ENCODE data around the gene PDE11A. TPM values are rescaled to one million over a fixed set of nuclear protein-coding genes. Genes with fewer than 3 reads are reported as not detected.

The PDE11A gene
- total and polyA plus RNA-seq, 2 donors: 0.14 to 0.43 TPM

DNA sequence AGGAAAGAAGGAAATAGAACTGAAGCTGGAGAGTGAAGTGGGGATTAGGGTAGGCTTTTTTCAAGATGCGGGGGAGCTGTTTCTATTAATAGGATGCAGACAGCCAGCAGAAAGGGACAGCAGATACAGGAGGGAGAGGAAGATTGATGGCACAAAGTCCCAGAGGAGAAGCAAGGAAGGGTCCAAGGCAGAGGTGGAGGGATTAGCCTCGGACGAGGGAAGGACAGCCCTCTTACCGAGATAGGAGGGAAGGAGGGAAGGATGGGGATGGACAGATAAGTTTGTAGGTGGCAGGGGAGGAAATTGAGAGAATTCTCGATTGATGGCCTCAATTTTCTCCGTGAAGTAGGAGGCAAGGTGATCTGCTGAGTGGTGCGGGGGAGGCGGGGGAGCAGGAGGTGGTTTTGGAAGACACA is 362.6 kb downstream of the PDE11A start:
- no peaks in the 10 kb centered on the region for H3K4me1 ChIP-seq (ENCODE audit: control insufficient read depth in 2 of 2, insufficient read depth in 2 of 2, low read length in 2 of 2)
- H3K36me3 ChIP-seq (ENCODE audit: control insufficient read depth in 2 of 2, insufficient read depth in 2 of 2, low read length in 1 of 2): no peaks in the 10 kb centered on the region
- DNase-seq (ENCODE audit: low read depth in 6 of 9, low spot score in 9 of 9): no peak
- no peak overlapping the region for H3K27ac ChIP-seq (ENCODE audit: low read depth in 1 of 2, low read length in 1 of 2)
- H3K27me3 ChIP-seq (ENCODE audit: control insufficient read depth in 2 of 2, insufficient read depth in 1 of 2, low read length in 1 of 2): no peaks in the 10 kb centered on the region
- no peak overlapping the region for H3K4me3 ChIP-seq (ENCODE audit: low read length in 2 of 2)
- no peaks in the 10 kb centered on the region for H3K9me3 ChIP-seq (ENCODE audit: control insufficient read depth in 2 of 2, insufficient read depth in 1 of 2, low read length in 1 of 2)
- 97% methylated on average over 8 of the region's 8 CpGs for WGBS

DNA sequence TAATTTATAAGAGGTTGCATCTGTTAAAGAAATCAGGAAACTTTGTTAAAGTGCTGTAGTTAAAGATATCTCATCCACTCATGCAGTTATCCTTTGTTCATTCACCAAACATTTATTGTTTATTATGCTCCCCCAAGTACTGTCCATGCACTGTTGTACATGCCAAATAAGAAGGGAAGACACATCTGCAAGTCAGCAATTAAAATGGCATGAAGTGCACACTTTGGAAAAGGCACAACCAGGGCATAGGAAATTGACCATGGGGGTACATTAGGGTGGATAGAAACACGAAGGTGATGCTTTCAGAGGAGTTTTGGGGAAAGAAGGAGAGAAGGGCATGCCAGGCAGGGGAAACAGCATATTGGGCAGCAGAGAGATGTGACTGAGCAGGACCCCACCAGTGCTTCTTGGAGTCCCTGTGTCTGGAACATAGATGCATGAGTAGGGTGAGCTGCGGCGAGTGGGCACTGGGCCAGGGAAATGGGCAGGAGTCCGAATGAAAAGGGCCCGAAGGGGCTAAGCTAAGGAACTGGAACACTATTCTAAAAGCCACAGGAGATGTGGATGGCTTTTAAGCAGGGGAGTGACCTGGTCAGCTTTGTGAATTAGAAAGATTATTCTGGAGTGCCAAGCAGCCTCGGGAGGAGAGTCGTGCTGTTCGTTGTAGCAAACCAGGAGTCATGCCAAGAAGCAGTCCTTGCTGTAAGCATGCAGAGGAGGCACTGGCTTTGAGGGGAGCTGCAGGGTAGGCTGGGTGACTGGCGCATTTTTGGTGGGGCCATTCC is 363.7 kb downstream of the PDE11A start:
- H3K9me3 ChIP-seq (ENCODE audit: control insufficient read depth in 2 of 2, insufficient read depth in 1 of 2, low read length in 1 of 2): no peaks in the 10 kb centered on the region
- H3K27ac ChIP-seq (ENCODE audit: low read depth in 1 of 2, low read length in 1 of 2): no peak overlapping the region
- H3K4me1 ChIP-seq (ENCODE audit: control insufficient read depth in 2 of 2, insufficient read depth in 2 of 2, low read length in 2 of 2): no peaks in the 10 kb centered on the region
- H3K27me3 ChIP-seq (ENCODE audit: control insufficient read depth in 2 of 2, insufficient read depth in 1 of 2, low read length in 1 of 2): no peaks in the 10 kb centered on the region
- no peaks in the 10 kb centered on the region for H3K36me3 ChIP-seq (ENCODE audit: control insufficient read depth in 2 of 2, insufficient read depth in 2 of 2, low read length in 1 of 2)
- no peak overlapping the region for H3K4me3 ChIP-seq (ENCODE audit: low read length in 2 of 2)
- 83% methylated on average over 9 of the region's 9 CpGs for WGBS
- DNase-seq (ENCODE audit: low read depth in 6 of 9, low spot score in 9 of 9): no peak

DNA sequence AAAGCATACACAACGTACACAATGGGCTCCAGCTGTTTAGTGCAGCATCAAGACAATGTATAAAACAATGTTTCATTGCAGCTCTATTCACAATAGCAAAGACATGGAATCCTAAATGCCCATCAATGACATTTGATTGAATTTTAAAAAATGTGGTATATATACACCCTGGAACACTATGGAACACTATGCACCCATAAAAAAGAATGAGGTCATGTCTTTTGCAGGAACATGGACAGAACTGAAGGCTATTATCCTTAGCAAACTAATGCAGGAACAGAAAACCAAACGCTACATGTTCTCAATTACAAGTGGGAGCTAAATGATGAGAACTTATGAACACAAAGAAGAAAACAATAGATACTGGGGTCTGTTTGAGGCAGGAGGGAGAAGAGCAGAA is 364.5 kb downstream of the PDE11A start:
- no peaks in the 10 kb centered on the region for H3K27me3 ChIP-seq (ENCODE audit: control insufficient read depth in 2 of 2, insufficient read depth in 1 of 2, low read length in 1 of 2)
- no peak for DNase-seq (ENCODE audit: low read depth in 6 of 9, low spot score in 9 of 9)
- no peak overlapping the region for H3K27ac ChIP-seq (ENCODE audit: low read depth in 1 of 2, low read length in 1 of 2)
- H3K4me1 ChIP-seq (ENCODE audit: control insufficient read depth in 2 of 2, insufficient read depth in 2 of 2, low read length in 2 of 2): no peaks in the 10 kb centered on the region
- no peaks in the 10 kb centered on the region for H3K36me3 ChIP-seq (ENCODE audit: control insufficient read depth in 2 of 2, insufficient read depth in 2 of 2, low read length in 1 of 2)
- H3K9me3 ChIP-seq (ENCODE audit: control insufficient read depth in 2 of 2, insufficient read depth in 1 of 2, low read length in 1 of 2): no peaks in the 10 kb centered on the region
- H3K4me3 ChIP-seq (ENCODE audit: low read length in 2 of 2): no peak overlapping the region
- 99% methylated on average over 2 of the region's 2 CpGs for WGBS

DNA sequence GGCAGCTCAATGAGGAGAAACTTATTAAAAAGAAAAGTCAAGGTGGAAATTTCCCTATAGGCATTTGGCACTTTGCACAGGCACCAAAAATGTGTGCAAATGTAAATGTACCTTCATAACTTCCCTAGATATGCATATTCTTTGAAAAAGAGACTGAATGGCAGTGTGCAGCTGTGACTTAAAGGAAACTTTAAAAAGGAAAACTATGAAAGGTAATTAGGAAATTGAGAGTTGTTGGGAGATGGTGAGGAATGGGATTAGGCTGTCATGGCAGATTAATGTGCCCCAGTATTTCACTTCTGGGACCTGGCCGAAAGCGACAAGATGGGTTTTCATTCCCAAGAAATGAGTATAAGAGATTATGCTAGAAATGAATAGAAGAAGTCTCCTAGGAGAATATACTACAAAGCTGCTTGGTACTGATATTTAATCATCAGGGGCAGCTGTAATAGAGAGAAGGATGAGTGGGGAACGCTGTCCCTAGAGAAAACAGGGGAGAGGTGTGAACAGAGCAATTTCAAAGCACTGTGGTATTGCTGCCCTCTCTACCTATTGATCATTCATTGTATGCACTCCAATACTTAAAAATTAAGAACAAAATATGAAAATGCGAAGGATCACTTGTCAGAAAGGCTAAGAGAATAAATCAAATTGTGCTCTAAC is 366.9 kb downstream of the PDE11A start:
- Histone ChIP-seq H3K4me3 (ENCODE audit: low read length in 2 of 2) (no peak overlapping the region), H3K9me3 (ENCODE audit: control insufficient read depth in 2 of 2, insufficient read depth in 1 of 2, low read length in 1 of 2) (no peaks in the 10 kb centered on the region), H3K36me3 (ENCODE audit: control insufficient read depth in 2 of 2, insufficient read depth in 2 of 2, low read length in 1 of 2) (no peaks in the 10 kb centered on the region), H3K27me3 (ENCODE audit: control insufficient read depth in 2 of 2, insufficient read depth in 1 of 2, low read length in 1 of 2) (no peaks in the 10 kb centered on the region), H3K4me1 (ENCODE audit: control insufficient read depth in 2 of 2, insufficient read depth in 2 of 2, low read length in 2 of 2) (no peaks in the 10 kb centered on the region), H3K27ac (ENCODE audit: low read depth in 1 of 2, low read length in 1 of 2) (no peak overlapping the region)
- DNase-seq (ENCODE audit: low read depth in 6 of 9, low spot score in 9 of 9): no peak
- 98% methylated on average over 4 of the region's 4 CpGs for WGBS

DNA sequence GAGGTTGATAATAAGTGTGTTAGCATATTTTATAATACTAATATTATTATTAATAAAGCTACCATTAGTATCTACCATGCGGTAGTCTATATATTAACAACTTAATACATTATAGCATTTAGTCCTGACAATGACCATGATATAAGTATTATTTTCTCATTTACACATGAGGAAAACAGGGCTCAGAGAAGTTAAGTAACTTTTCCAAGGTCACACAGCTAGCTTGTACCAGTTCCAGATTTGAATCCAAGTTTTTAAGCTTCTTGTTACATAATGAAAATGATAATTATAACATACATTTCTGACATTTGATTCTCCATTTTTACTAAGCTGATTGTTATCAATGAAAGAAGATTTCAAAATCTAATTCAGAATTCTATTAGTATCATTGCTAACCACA is 369.4 kb downstream of the PDE11A start:
- H3K36me3 ChIP-seq (ENCODE audit: control insufficient read depth in 2 of 2, insufficient read depth in 2 of 2, low read length in 1 of 2): no peaks in the 10 kb centered on the region
- no peaks in the 10 kb centered on the region for H3K9me3 ChIP-seq (ENCODE audit: control insufficient read depth in 2 of 2, insufficient read depth in 1 of 2, low read length in 1 of 2)
- no peak overlapping the region for H3K27ac ChIP-seq (ENCODE audit: low read depth in 1 of 2, low read length in 1 of 2)
- 99% methylated on average over 1 of the region's 1 CpG for WGBS
- H3K27me3 ChIP-seq (ENCODE audit: control insufficient read depth in 2 of 2, insufficient read depth in 1 of 2, low read length in 1 of 2): no peaks in the 10 kb centered on the region
- H3K4me1 ChIP-seq (ENCODE audit: control insufficient read depth in 2 of 2, insufficient read depth in 2 of 2, low read length in 2 of 2): no peaks in the 10 kb centered on the region
- no peak overlapping the region for H3K4me3 ChIP-seq (ENCODE audit: low read length in 2 of 2)
- DNase-seq (ENCODE audit: low read depth in 6 of 9, low spot score in 9 of 9): no peak

DNA sequence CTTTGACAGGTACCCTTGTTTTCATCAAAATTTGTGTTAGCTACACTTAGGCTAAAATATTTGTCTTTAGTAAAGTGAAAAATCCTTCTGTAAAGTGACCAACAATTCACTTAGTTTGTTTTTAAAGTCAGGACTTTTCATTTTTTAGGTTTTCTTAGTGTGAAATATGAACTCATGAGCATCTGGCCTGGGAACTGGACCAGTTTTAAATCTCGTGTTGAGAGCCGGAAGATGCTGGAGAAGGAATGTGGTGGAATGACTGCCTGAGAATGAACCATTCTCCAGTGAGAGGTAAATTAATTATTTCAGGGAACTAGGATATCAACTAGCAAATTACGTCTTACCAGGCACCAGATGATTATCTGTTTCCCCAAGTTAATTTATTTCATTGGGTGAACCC is 374.3 kb downstream of the PDE11A start:
- no peaks in the 10 kb centered on the region for H3K9me3 ChIP-seq (ENCODE audit: control insufficient read depth in 2 of 2, insufficient read depth in 1 of 2, low read length in 1 of 2)
- no peak overlapping the region for H3K4me3 ChIP-seq (ENCODE audit: low read length in 2 of 2)
- no peaks in the 10 kb centered on the region for H3K4me1 ChIP-seq (ENCODE audit: control insufficient read depth in 2 of 2, insufficient read depth in 2 of 2, low read length in 2 of 2)
- no peak for DNase-seq (ENCODE audit: low read depth in 6 of 9, low spot score in 9 of 9)
- H3K27ac ChIP-seq (ENCODE audit: low read depth in 1 of 2, low read length in 1 of 2): no peak overlapping the region
- H3K36me3 ChIP-seq (ENCODE audit: control insufficient read depth in 2 of 2, insufficient read depth in 2 of 2, low read length in 1 of 2): no peaks in the 10 kb centered on the region
- 97% methylated on average over 3 of the region's 3 CpGs for WGBS
- no peaks in the 10 kb centered on the region for H3K27me3 ChIP-seq (ENCODE audit: control insufficient read depth in 2 of 2, insufficient read depth in 1 of 2, low read length in 1 of 2)

DNA sequence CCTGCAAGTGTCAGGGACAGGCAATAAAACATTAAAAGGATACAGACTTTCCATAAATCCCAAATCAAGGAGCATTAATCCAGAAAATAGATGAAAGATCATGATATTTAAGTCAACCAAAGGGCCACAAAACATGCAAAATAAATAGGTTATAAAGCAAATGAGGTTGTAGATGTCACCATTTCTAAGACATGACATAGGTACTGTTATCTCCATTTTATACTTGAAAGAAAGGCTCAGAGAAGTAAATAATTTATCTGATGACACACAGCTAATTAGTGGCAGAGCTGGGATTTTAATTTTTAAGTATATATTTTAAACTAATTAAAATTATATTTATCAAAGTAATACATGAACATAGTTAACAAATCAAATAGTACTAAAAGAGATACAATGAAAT is 378.2 kb downstream of the PDE11A start:
- H3K36me3 ChIP-seq (ENCODE audit: control insufficient read depth in 2 of 2, insufficient read depth in 2 of 2, low read length in 1 of 2): no peaks in the 10 kb centered on the region
- no peak overlapping the region for H3K4me3 ChIP-seq (ENCODE audit: low read length in 2 of 2)
- no peak for DNase-seq (ENCODE audit: low read depth in 6 of 9, low spot score in 9 of 9)
- H3K9me3 ChIP-seq (ENCODE audit: control insufficient read depth in 2 of 2, insufficient read depth in 1 of 2, low read length in 1 of 2): no peaks in the 10 kb centered on the region
- peaks cover 5% of the 10 kb centered on the region in 2 donors for H3K4me1 ChIP-seq (ENCODE audit: control insufficient read depth in 2 of 2, insufficient read depth in 2 of 2, low read length in 2 of 2)
- no peak overlapping the region for H3K27ac ChIP-seq (ENCODE audit: low read depth in 1 of 2, low read length in 1 of 2)
- H3K27me3 ChIP-seq (ENCODE audit: control insufficient read depth in 2 of 2, insufficient read depth in 1 of 2, low read length in 1 of 2): no peaks in the 10 kb centered on the region

DNA sequence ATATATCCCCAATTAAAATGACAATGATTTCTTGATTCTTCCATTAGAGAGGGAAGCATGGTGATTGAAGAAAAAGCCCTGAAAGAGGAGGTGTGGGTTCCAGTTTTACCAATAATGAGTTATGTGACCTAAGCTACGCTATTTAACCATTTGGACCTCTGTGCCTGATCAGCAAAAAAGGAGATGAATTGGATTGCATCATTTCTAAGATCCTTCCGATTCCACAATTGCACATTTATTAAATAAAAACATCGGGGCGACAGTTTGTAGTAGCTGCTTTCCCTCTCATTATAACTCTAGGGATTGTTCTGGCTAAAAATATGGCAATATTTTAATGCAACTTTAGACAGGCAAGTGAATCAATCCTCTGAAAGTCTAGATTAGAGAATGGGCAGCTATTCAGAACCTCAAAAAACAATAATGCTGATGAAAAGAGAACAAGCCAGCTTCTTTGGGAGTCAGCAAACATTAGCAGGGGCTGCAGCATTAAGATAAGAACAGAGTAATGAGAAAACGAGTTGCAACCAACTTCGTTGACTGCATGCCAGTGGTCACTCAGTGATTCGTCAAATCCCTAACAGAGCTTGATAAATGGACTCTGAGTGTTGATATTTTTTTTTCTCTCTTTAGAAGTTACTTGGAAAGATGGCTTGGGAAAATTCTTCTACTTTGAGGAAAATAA is 378.8 kb downstream of the PDE11A start:
- 95% methylated on average over 7 of the region's 7 CpGs for WGBS
- Histone ChIP-seq H3K4me3 (ENCODE audit: low read length in 2 of 2) (no peak overlapping the region), H3K27me3 (ENCODE audit: control insufficient read depth in 2 of 2, insufficient read depth in 1 of 2, low read length in 1 of 2) (no peaks in the 10 kb centered on the region), H3K36me3 (ENCODE audit: control insufficient read depth in 2 of 2, insufficient read depth in 2 of 2, low read length in 1 of 2) (no peaks in the 10 kb centered on the region), H3K4me1 (ENCODE audit: control insufficient read depth in 2 of 2, insufficient read depth in 2 of 2, low read length in 2 of 2) (peaks cover 5 to 10% of the 10 kb centered on the region in 2 donors), H3K27ac (ENCODE audit: low read depth in 1 of 2, low read length in 1 of 2) (no peak overlapping the region), H3K9me3 (ENCODE audit: control insufficient read depth in 2 of 2, insufficient read depth in 1 of 2, low read length in 1 of 2) (no peaks in the 10 kb centered on the region)
- DNase-seq (ENCODE audit: low read depth in 6 of 9, low spot score in 9 of 9): no peak

DNA sequence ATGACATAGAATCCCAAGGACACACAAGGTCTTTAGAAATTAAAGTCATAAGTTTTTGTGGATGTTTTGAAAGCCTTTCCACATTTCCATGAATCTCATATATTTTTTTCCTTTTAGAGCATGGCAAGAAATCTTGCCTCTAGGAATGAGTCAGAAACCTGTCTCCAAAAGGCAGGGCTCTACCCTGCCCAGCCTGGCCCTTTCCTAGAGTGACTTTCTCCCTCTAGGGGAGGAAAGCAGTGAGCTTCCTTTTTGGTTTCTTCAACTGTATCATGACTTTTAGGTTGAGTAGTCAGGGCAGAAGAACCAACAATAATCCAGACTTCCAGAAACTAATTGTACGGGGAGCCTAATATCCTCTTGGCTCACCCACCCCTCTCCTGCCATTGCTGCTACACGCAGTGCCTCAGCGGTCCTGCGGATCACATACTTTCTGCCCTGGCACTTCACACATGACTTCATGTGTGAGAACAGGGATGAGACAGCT is 379.8 kb downstream of the PDE11A start:
- no peaks in the 10 kb centered on the region for H3K36me3 ChIP-seq (ENCODE audit: control insufficient read depth in 2 of 2, insufficient read depth in 2 of 2, low read length in 1 of 2)
- no peaks in the 10 kb centered on the region for H3K27me3 ChIP-seq (ENCODE audit: control insufficient read depth in 2 of 2, insufficient read depth in 1 of 2, low read length in 1 of 2)
- H3K27ac ChIP-seq (ENCODE audit: low read depth in 1 of 2, low read length in 1 of 2): no peak overlapping the region
- WGBS: 99% methylated on average over 4 of the region's 4 CpGs
- no peak overlapping the region for H3K4me3 ChIP-seq (ENCODE audit: low read length in 2 of 2)
- no peaks in the 10 kb centered on the region for H3K9me3 ChIP-seq (ENCODE audit: control insufficient read depth in 2 of 2, insufficient read depth in 1 of 2, low read length in 1 of 2)
- DNase-seq (ENCODE audit: low read depth in 6 of 9, low spot score in 9 of 9): no peak
- peaks cover 5 to 10% of the 10 kb centered on the region in 2 donors for H3K4me1 ChIP-seq (ENCODE audit: control insufficient read depth in 2 of 2, insufficient read depth in 2 of 2, low read length in 2 of 2)

Data from thymus (tissue), 11 donors.